Upper lobe of left lung (tissue), 6 donors: ENCODE results near the gene DMD. TPM values are rescaled to one million over a fixed set of nuclear protein-coding genes. Genes with fewer than 3 reads are reported as not detected.

ENCODE experiments used
- ATAC-seq, 2 donors: fragments of 200-7000 bp; cut with Tn5 transposase; one replicate each; pipeline ENCODE4 v1.9.1; 2022; ENCODE audit warnings: mild to moderate bottlenecking in 2 of 2, moderate library complexity in 2 of 2; ENCODE audit not compliant: low FRiP score in 2 of 2
- DNase-seq, 2 donors: peaks; one replicate each; pipeline ENCODE4 v3.0.0-alpha.2; 2019 to 2020
- H3K27ac ChIP-seq, 4 donors: fragments of 200-600 bp; sonication (generic); one replicate each; pipeline ENCODE4 v1.5.1; 2016 to 2019
- H3K27me3 ChIP-seq, 4 donors: fragments of 200-600 bp; sonication (generic); one replicate each; pipeline ENCODE4 v1.5.1; 2017 to 2019
- H3K36me3 ChIP-seq, 4 donors: fragments of 200-600 bp; sonication (generic); one replicate each; pipeline ENCODE4 v1.5.1; 2016 to 2019
- H3K4me1 ChIP-seq, 4 donors: fragments of 200-600 bp; sonication (generic); one replicate each; pipeline ENCODE4 v1.5.1; 2018 to 2019
- H3K4me3 ChIP-seq, 4 donors: fragments of 200-600 bp; sonication (generic); one replicate each; pipeline ENCODE4 v1.5.1; 2017 to 2019; ENCODE audit warnings: mild to moderate bottlenecking in 2 of 4, moderate library complexity in 1 of 4
- H3K9me3 ChIP-seq, 4 donors: fragments of 200-600 bp; sonication (generic); one replicate each; pipeline ENCODE4 v1.5.1; 2018 to 2019
- EP300 ChIP-seq, 4 donors: sonication (generic); formaldehyde crosslinking; IDR thresholded peaks; one replicate each; pipeline ENCODE4 v1.5.1; 2017; ENCODE audit warnings: antibody characterized with exemption in 4 of 4, control low read depth in 2 of 4
- POLR2A ChIP-seq, 4 donors: fragments of 450-650 bp; IDR thresholded peaks; one replicate each; pipeline ENCODE4 v1.5.1; 2016 to 2017; ENCODE audit warnings: antibody characterized with exemption in 4 of 4, mild to moderate bottlenecking in 2 of 4
- POLR2AphosphoS5 ChIP-seq, 2 donors: sonication (generic); formaldehyde crosslinking; IDR thresholded peaks; one replicate each; pipeline ENCODE4 v1.5.1; 2017; ENCODE audit warnings: antibody characterized with exemption in 2 of 2
- WGBS, 2 donors: methylation state at CpG; one replicate each; pipeline ENCODE4 v1.1.5; 2017 to 2018; 5-methylcytosine and 5-hydroxymethylcytosine counted together
- total RNA-seq, 6 donors: library from RNA; depleted of rRNA in 4 of 6; stranded (reverse); fragments of >200 nt in 4 of 6; gene quantifications; one replicate each; pipeline versions ENCODE4 v1.1.0 to v1.2.1, GENCODE V29; 2016 to 2021
- TF ChIP-seq, protein P1 (sequence below), 6 experiments: fragments of 450-650 bp in 4 of 6; fragments of 200-600 bp in 2 of 6; sonication (generic) in 2 of 6; IDR thresholded peaks; one replicate each; pipeline ENCODE4 v1.5.1; 2016 to 2019; ENCODE audit warnings: antibody characterized with exemption in 6 of 6
- donor health status: DM: no; HTN: no; CAD: no; lungs with moderate emphysema.
- donor health status: DM: no; HTN: yes; CAD: no; lungs with severe emphysema.

Gene DMD
- total RNA-seq, 6 donors from 2014 or later: 12.5 to 37.0 (median 24.0) TPM

DNA sequence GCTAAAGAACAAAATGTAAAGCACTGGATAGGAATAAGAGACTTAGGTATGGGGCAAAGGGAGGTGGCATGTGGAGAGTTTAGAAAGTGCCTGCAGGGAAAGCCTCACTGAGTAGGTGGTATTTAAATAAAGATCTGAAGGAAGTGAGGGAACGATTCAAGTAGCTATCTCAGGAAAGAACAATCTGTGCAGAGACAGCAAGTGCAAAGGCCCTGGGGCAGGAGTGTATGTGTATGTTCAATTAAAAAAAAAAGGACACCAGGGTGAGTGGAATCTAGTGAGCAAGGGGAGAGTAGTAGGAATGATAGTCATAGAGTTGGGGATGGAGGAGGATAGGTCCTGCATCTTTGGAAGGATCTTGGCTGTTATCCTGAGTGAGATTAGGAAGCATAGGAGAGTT lies 1359.6 kb downstream of the DMD start:
- 47 to 61% methylated on average over 1 of the region's 1 CpG for WGBS, 2 donors
- H3K27me3 ChIP-seq: no peaks in the 10 kb centered on the region
- no peaks in the 10 kb centered on the region for H3K36me3 ChIP-seq
- no peak overlapping the region for H3K27ac ChIP-seq
- TF ChIP-seq, protein P1, sequence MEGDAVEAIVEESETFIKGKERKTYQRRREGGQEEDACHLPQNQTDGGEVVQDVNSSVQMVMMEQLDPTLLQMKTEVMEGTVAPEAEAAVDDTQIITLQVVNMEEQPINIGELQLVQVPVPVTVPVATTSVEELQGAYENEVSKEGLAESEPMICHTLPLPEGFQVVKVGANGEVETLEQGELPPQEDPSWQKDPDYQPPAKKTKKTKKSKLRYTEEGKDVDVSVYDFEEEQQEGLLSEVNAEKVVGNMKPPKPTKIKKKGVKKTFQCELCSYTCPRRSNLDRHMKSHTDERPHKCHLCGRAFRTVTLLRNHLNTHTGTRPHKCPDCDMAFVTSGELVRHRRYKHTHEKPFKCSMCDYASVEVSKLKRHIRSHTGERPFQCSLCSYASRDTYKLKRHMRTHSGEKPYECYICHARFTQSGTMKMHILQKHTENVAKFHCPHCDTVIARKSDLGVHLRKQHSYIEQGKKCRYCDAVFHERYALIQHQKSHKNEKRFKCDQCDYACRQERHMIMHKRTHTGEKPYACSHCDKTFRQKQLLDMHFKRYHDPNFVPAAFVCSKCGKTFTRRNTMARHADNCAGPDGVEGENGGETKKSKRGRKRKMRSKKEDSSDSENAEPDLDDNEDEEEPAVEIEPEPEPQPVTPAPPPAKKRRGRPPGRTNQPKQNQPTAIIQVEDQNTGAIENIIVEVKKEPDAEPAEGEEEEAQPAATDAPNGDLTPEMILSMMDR (IDR thresholded peaks at IDR 0.05): no peak
- no peak for TF ChIP-seq POLR2A (IDR thresholded peaks at IDR 0.05)
- no peak for TF ChIP-seq POLR2AphosphoS5 (IDR thresholded peaks at IDR 0.05)
- no peak for TF ChIP-seq EP300 (IDR thresholded peaks at IDR 0.05)
- no peaks in the 10 kb centered on the region for H3K9me3 ChIP-seq
- DNase-seq (no peak), ATAC-seq (no peak)
- H3K4me3 ChIP-seq: no peak overlapping the region
- no peaks in the 10 kb centered on the region for H3K4me1 ChIP-seq

DNA sequence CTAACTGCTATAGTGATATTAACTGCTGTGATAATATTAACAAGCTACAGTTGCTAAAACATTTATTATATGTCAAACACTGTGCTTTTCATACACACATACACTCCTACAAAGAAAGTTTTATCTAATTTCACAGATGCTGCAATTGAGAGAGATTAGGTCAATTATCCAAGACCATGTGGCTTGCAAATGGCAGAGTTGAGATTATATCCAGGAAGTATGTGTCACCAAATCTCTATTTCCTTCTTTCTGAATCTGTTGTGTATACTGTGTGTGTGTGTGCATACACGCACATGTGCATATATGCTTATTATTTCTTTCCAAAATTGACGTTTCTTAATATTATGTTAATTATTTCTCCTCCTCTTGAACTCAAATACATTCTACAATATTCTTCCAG lies 1363.6 kb downstream of the DMD start:
- Histone ChIP-seq H3K9me3 (no peaks in the 10 kb centered on the region), H3K27me3 (no peaks in the 10 kb centered on the region), H3K36me3 (no peaks in the 10 kb centered on the region), H3K4me1 (no peaks in the 10 kb centered on the region), H3K27ac (no peak overlapping the region), H3K4me3 (no peak overlapping the region)
- TF ChIP-seq EP300 (IDR thresholded peaks at IDR 0.05) (no peak), POLR2A (IDR thresholded peaks at IDR 0.05) (no peak), POLR2AphosphoS5 (IDR thresholded peaks at IDR 0.05) (no peak)
- TF ChIP-seq, protein P1 (IDR thresholded peaks at IDR 0.05): no peak
- ATAC-seq (no peak), DNase-seq (no peak)
- 55 to 67% methylated on average over 2 of the region's 2 CpGs for WGBS, 2 donors

DNA sequence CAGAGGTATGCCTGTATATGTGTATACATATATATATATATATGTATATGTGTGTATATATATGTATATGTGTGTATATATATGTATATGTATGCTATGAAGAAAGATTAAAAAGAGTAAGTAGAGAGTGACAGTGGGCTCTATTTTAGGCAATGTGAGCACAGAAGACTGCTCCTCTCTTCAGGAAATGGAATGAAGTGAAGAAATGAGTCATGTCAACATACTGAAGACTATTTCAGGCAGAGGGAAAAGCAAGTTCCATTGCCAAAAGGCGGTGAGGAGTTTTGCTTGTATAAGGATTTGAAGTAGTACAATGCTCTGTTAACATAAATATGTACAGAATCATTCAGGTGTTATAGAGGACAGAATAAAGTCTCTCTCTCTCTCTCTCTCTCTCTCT lies 1366.3 kb downstream of the DMD start:
- no peak for TF ChIP-seq POLR2A (IDR thresholded peaks at IDR 0.05)
- TF ChIP-seq, protein P1 (IDR thresholded peaks at IDR 0.05): no peak
- no peak for TF ChIP-seq POLR2AphosphoS5 (IDR thresholded peaks at IDR 0.05)
- TF ChIP-seq EP300 (IDR thresholded peaks at IDR 0.05): no peak
- 50 to 64% methylated on average over 1 of the region's 1 CpG for WGBS, 2 donors

DNA sequence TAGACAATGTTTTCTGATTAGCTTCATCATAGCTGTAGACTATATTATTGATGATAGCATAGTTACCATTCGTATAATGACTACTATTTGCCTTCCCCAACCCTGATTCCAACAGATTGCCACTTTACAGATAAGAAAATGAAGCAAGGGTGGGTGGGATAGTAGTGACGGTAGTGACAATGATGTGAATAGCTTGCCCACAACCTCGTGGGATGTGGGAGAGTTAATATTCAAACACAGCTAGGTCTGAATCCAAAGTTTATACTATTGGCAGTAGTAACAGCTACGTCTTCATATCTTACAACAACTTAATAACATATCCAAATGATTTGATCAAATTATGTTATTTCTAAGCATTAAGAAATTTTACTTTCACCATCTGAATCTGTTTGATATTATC lies 1372.7 kb downstream of the DMD start:
- no peak overlapping the region for H3K27ac ChIP-seq
- TF ChIP-seq, protein P1 (IDR thresholded peaks at IDR 0.05): no peak
- TF ChIP-seq POLR2AphosphoS5 (IDR thresholded peaks at IDR 0.05): no peak
- H3K9me3 ChIP-seq: no peaks in the 10 kb centered on the region
- H3K27me3 ChIP-seq: no peaks in the 10 kb centered on the region
- no peak overlapping the region for H3K4me3 ChIP-seq
- WGBS, 2 donors: 61 to 72% methylated on average over 4 of the region's 4 CpGs
- DNase-seq: no peak
- ATAC-seq: no peak
- no peaks in the 10 kb centered on the region for H3K4me1 ChIP-seq
- H3K36me3 ChIP-seq: no peaks in the 10 kb centered on the region

More for the DNA sequence above, 1366.3 kb downstream of the DMD start:
- Histone ChIP-seq H3K4me3 (no peak overlapping the region), H3K27me3 (no peaks in the 10 kb centered on the region), H3K27ac (no peak overlapping the region), H3K4me1 (no peaks in the 10 kb centered on the region), H3K9me3 (no peaks in the 10 kb centered on the region), H3K36me3 (no peaks in the 10 kb centered on the region)
- ATAC-seq: no peak
- no peak for DNase-seq

DNA sequence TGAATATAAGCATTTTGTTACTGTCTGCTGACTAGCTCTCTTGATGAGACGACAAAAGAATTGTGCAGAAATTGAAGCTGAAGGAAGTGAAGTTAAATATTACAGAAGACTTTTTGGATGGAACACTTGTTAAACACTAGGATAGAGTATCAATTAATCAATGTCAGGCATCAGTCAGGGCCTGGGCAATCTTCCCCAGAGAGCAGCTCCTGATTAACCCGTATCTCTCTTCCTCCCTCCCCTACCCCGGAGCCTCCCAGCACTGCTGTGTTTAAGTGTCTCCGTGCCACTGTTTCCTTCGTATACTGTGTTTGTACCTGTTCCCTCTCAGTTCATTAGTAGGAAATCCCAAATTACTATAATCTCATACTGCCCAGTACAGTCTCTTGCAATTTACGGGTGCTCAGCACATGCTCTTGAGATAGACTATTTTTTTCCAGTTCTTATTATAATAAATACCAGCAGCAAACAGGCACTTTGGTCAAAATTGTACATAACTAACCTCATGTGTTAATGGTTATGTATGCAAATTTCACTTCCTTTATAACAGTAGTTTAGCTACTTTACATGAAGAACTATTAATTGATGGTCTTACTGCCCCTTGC lies 1373.8 kb downstream of the DMD start:
- WGBS, 2 donors: 67 to 75% methylated on average over 6 of the region's 6 CpGs

More for the DNA sequence above, 1373.8 kb downstream of the DMD start:
- Histone ChIP-seq H3K36me3 (no peaks in the 10 kb centered on the region), H3K4me1 (no peaks in the 10 kb centered on the region), H3K27me3 (no peaks in the 10 kb centered on the region), H3K4me3 (no peak overlapping the region), H3K27ac (no peak overlapping the region), H3K9me3 (no peaks in the 10 kb centered on the region)
- DNase-seq (no peak), ATAC-seq (no peak)
- TF ChIP-seq POLR2A (IDR thresholded peaks at IDR 0.05) (no peak), POLR2AphosphoS5 (IDR thresholded peaks at IDR 0.05) (no peak), EP300 (IDR thresholded peaks at IDR 0.05) (no peak)
- TF ChIP-seq, protein P1 (IDR thresholded peaks at IDR 0.05): no peak
